Rectal smooth muscle tissue (tissue), 1 donor: Measurements from ENCODE around the gene MED16.
"Not testable (repeated sequence)": the region's sequence is repeated elsewhere in the genome, so short reads cannot be mapped to it uniquely, and the experiment has no call there.

Experiments
- H3K27ac ChIP-seq: one replicate; pipeline ENCODE4 v1.7.0; 2013; ENCODE audit warnings: low read depth, low read length, inconsistent platforms
- H3K27me3 ChIP-seq: one replicate; pipeline ENCODE4 v1.7.0; 2013; ENCODE audit warnings: low read length; ENCODE audit not compliant: control insufficient read depth, insufficient read depth
- H3K36me3 ChIP-seq: one replicate; pipeline ENCODE4 v1.7.0; 2013; ENCODE audit warnings: low read length; ENCODE audit not compliant: control insufficient read depth, insufficient read depth
- H3K4me1 ChIP-seq: one replicate; pipeline ENCODE4 v1.7.0; 2013; ENCODE audit warnings: low read length; ENCODE audit not compliant: control insufficient read depth, insufficient read depth
- H3K4me3 ChIP-seq: one replicate; pipeline ENCODE4 v1.7.0; 2013; ENCODE audit warnings: low read length
- H3K9ac ChIP-seq: one replicate; pipeline ENCODE4 v1.7.0; 2013; ENCODE audit warnings: low read length

Gene MED16

GRCh38 chr19:898663-899062 lies 5.7 kb upstream of the MED16 start:
- Histone ChIP-seq H3K36me3 (peaks cover 4% of the 10 kb centered on the region), H3K27me3 (no peaks in the 10 kb centered on the region), H3K9ac (no peak overlapping the region), H3K27ac (no peak overlapping the region), H3K4me3 (no peak overlapping the region), H3K4me1 (no peaks in the 10 kb centered on the region)

GRCh38 chr19:897442-898039 lies 4.6 kb upstream of the MED16 start:
- Histone ChIP-seq H3K27me3 (no peaks in the 10 kb centered on the region), H3K4me3 (no peak overlapping the region), H3K4me1 (no peaks in the 10 kb centered on the region), H3K27ac (no peak overlapping the region), H3K36me3 (peaks cover 4% of the 10 kb centered on the region), H3K9ac (no peak overlapping the region)

GRCh38 chr19:896999-897398 lies 4.0 kb upstream of the MED16 start:
- H3K4me1 ChIP-seq, result no peaks in the 10 kb centered on the region

GRCh38 chr19:896434-896833 lies 3.4 kb upstream of the MED16 start:
- no peaks in the 10 kb centered on the region for H3K27me3 ChIP-seq
- H3K4me1 ChIP-seq, result no peaks in the 10 kb centered on the region
- no peak overlapping the region for H3K9ac ChIP-seq
- H3K27ac ChIP-seq, result no peak overlapping the region
- H3K36me3 ChIP-seq, result no peaks in the 10 kb centered on the region
- H3K4me3 ChIP-seq, result no peak overlapping the region

More at GRCh38 chr19:896999-897398, 4.0 kb upstream of the MED16 start:
- H3K27ac ChIP-seq, result no peak overlapping the region
- peaks cover 3% of the 10 kb centered on the region for H3K36me3 ChIP-seq
- no peak overlapping the region for H3K9ac ChIP-seq
- H3K4me3 ChIP-seq, result no peak overlapping the region
- no peaks in the 10 kb centered on the region for H3K27me3 ChIP-seq

GRCh38 chr19:892243-892893 lies 619 bp downstream of the MED16 start:
- H3K27me3 ChIP-seq, result no peaks in the 10 kb centered on the region
- H3K9ac ChIP-seq, result peak overlapping the region; percentile 56
- peak overlapping the region; percentile 73 for H3K4me3 ChIP-seq
- peak overlapping the region; percentile 97 for H3K27ac ChIP-seq
- no peaks in the 10 kb centered on the region for H3K4me1 ChIP-seq
- peaks cover 6% of the 10 kb centered on the region for H3K36me3 ChIP-seq

- H3K4me1 ChIP-seq, H3K36me3 ChIP-seq, H3K27me3 ChIP-seq, H3K27ac ChIP-seq: not testable (repeated sequence)
- Histone ChIP-seq H3K9ac (peak overlapping the region; percentile 56), H3K4me3 (peak overlapping the region; percentile 73)
These were observed 1.4 kb downstream of the MED16 start for GRCh38 chr19:891421-892200.

GRCh38 chr19:890831-891230 lies 2.2 kb downstream of the MED16 start:
- no peak overlapping the region for H3K27ac ChIP-seq
- H3K4me1 ChIP-seq, result no peaks in the 10 kb centered on the region
- H3K36me3 ChIP-seq, result peaks cover 6% of the 10 kb centered on the region
- H3K27me3 ChIP-seq, result no peaks in the 10 kb centered on the region
- no peak overlapping the region for H3K9ac ChIP-seq
- H3K4me3 ChIP-seq, result no peak overlapping the region

GRCh38 chr19:889662-890295 lies 3.2 kb downstream of the MED16 start:
- Histone ChIP-seq H3K9ac (no peak overlapping the region), H3K27ac (no peak overlapping the region), H3K4me1 (no peaks in the 10 kb centered on the region), H3K4me3 (no peak overlapping the region), H3K36me3 (peaks cover 10% of the 10 kb centered on the region), H3K27me3 (no peaks in the 10 kb centered on the region)

GRCh38 chr19:888581-889385 lies 4.2 kb downstream of the MED16 start:
- H3K27ac ChIP-seq, result no peak overlapping the region
- H3K4me1 ChIP-seq, result no peaks in the 10 kb centered on the region
- no peak overlapping the region for H3K9ac ChIP-seq
- no peak overlapping the region for H3K4me3 ChIP-seq
- H3K27me3 ChIP-seq, result no peaks in the 10 kb centered on the region
- peaks cover 11% of the 10 kb centered on the region for H3K36me3 ChIP-seq

- Histone ChIP-seq H3K4me3 (no peak overlapping the region), H3K36me3 (peaks cover 17% of the 10 kb centered on the region)
These were observed 5.4 kb downstream of the MED16 start for GRCh38 chr19:887599-887998.

GRCh38 chr19:887072-887471 lies 5.9 kb downstream of the MED16 start:
- Histone ChIP-seq H3K27me3 (no peaks in the 10 kb centered on the region), H3K27ac (no peak overlapping the region), H3K4me1 (no peaks in the 10 kb centered on the region), H3K36me3 (peaks cover 18% of the 10 kb centered on the region), H3K4me3 (no peak overlapping the region), H3K9ac (no peak overlapping the region)

More at GRCh38 chr19:887599-887998, 5.4 kb downstream of the MED16 start:
- H3K27me3 ChIP-seq, result no peaks in the 10 kb centered on the region
- H3K27ac ChIP-seq, result no peak overlapping the region
- H3K4me1 ChIP-seq, result no peaks in the 10 kb centered on the region
- no peak overlapping the region for H3K9ac ChIP-seq
